Activated T-cell treated with anti-CD3 and anti-CD28 coated beads, Interleukin-2, amount 50 U/mL, for 24 hours (primary cell): ENCODE measurements around the gene KIN.
"Not testable (repeated sequence)": the region's sequence is repeated elsewhere in the genome, so short reads cannot be mapped to it uniquely, and the experiment has no call there.

ENCODE experiments used
- DNase-seq: peaks from one replicate; pipeline ENCODE4 v3.0.0-alpha.2; 2020
- H3K27ac Mint-ChIP-seq: 2 replicates; pipeline ENCODE4 v1.8.0; 2020; ENCODE audit warnings: mild to moderate bottlenecking, mixed read lengths
- H3K27me3 Mint-ChIP-seq: 2 replicates; pipeline ENCODE4 v1.8.0; 2020; ENCODE audit warnings: mixed read lengths
- H3K36me3 Mint-ChIP-seq: 2 replicates; pipeline ENCODE4 v1.8.0; 2020; ENCODE audit warnings: low read depth, mixed read lengths
- H3K4me1 Mint-ChIP-seq: 2 replicates; pipeline ENCODE4 v1.8.0; 2020; ENCODE audit warnings: low read depth, mixed read lengths
- H3K4me3 Mint-ChIP-seq: 2 replicates; pipeline ENCODE4 v1.8.0; 2020; ENCODE audit warnings: mild to moderate bottlenecking, moderate library complexity, mixed read lengths
- H3K9me3 Mint-ChIP-seq: 2 replicates; pipeline ENCODE4 v1.8.0; 2020; ENCODE audit warnings: mixed read lengths

The KIN gene

GRCh38 chr10:7810443-7810842 lies 22.6 kb upstream of the KIN start:
- no peaks in the 10 kb centered on the region for H3K27me3 Mint-ChIP-seq
- no peak overlapping the region for H3K4me3 Mint-ChIP-seq
- no peaks in the 10 kb centered on the region for H3K4me1 Mint-ChIP-seq
- no peak overlapping the region for H3K27ac Mint-ChIP-seq
- no peak for DNase-seq
- H3K9me3 Mint-ChIP-seq: no peaks in the 10 kb centered on the region
- peaks cover 32% of the 10 kb centered on the region for H3K36me3 Mint-ChIP-seq

GRCh38 chr10:7808686-7809267 lies 21.0 kb upstream of the KIN start:
- no peak overlapping the region for H3K27ac Mint-ChIP-seq
- no peak overlapping the region for H3K4me3 Mint-ChIP-seq
- no peak for DNase-seq
- no peaks in the 10 kb centered on the region for H3K27me3 Mint-ChIP-seq
- peaks cover 49% of the 10 kb centered on the region for H3K36me3 Mint-ChIP-seq
- H3K4me1 Mint-ChIP-seq: no peaks in the 10 kb centered on the region
- H3K9me3 Mint-ChIP-seq: no peaks in the 10 kb centered on the region

GRCh38 chr10:7804741-7805140 lies 16.9 kb upstream of the KIN start:
- H3K4me1 Mint-ChIP-seq: no peaks in the 10 kb centered on the region
- no peaks in the 10 kb centered on the region for H3K27me3 Mint-ChIP-seq
- peak overlapping the region; percentile 44 for H3K27ac Mint-ChIP-seq
- H3K36me3 Mint-ChIP-seq: peaks cover 86% of the 10 kb centered on the region
- H3K9me3 Mint-ChIP-seq: no peaks in the 10 kb centered on the region
- H3K4me3 Mint-ChIP-seq: no peak overlapping the region
- DNase-seq: no peak

- H3K27me3 Mint-ChIP-seq: no peaks in the 10 kb centered on the region
- no peaks in the 10 kb centered on the region for H3K4me1 Mint-ChIP-seq
- H3K4me3 Mint-ChIP-seq: no peak overlapping the region
- H3K36me3 Mint-ChIP-seq: peaks cover 87% of the 10 kb centered on the region
- H3K9me3 Mint-ChIP-seq: no peaks in the 10 kb centered on the region
- H3K27ac Mint-ChIP-seq: peak overlapping the region; percentile 44
- no peak for DNase-seq
These were observed 16.4 kb upstream of the KIN start for GRCh38 chr10:7804216-7804615.

- H3K9me3 Mint-ChIP-seq: no peaks in the 10 kb centered on the region
- no peak overlapping the region for H3K4me3 Mint-ChIP-seq
- H3K27ac Mint-ChIP-seq: peak overlapping the region; percentile 2
- peaks cover 94% of the 10 kb centered on the region for H3K36me3 Mint-ChIP-seq
- H3K4me1 Mint-ChIP-seq: peaks cover 2% of the 10 kb centered on the region
- DNase-seq: no peak
- H3K27me3 Mint-ChIP-seq: no peaks in the 10 kb centered on the region
These were observed 14.8 kb upstream of the KIN start for GRCh38 chr10:7802606-7803005.

- Mint-ChIP-seq H3K36me3 (peaks cover 91% of the 10 kb centered on the region), H3K4me1 (peaks cover 42% of the 10 kb centered on the region), H3K27me3 (no peaks in the 10 kb centered on the region), H3K27ac (peak overlapping the region; percentile 80), H3K4me3 (no peak overlapping the region), H3K9me3 (no peaks in the 10 kb centered on the region)
- no peak for DNase-seq
These were observed 9.8 kb upstream of the KIN start for GRCh38 chr10:7797582-7797981.

GRCh38 chr10:7795605-7796004 lies 7.8 kb upstream of the KIN start:
- H3K36me3 Mint-ChIP-seq: peaks cover 92% of the 10 kb centered on the region
- DNase-seq: no peak
- H3K27me3 Mint-ChIP-seq: no peaks in the 10 kb centered on the region
- no peaks in the 10 kb centered on the region for H3K9me3 Mint-ChIP-seq
- peaks cover 61% of the 10 kb centered on the region for H3K4me1 Mint-ChIP-seq
- no peak overlapping the region for H3K4me3 Mint-ChIP-seq
- peak overlapping the region; percentile 38 for H3K27ac Mint-ChIP-seq

- Mint-ChIP-seq H3K4me1 (peaks cover 69% of the 10 kb centered on the region), H3K9me3 (no peaks in the 10 kb centered on the region), H3K4me3 (no peak overlapping the region), H3K27me3 (no peaks in the 10 kb centered on the region), H3K27ac (no peak overlapping the region), H3K36me3 (peaks cover 90% of the 10 kb centered on the region)
- no peak for DNase-seq
These were observed 6.6 kb upstream of the KIN start for GRCh38 chr10:7794251-7795026.

- peak overlapping the region; percentile 3 for H3K27ac Mint-ChIP-seq
- no peak overlapping the region for H3K4me3 Mint-ChIP-seq
- no peaks in the 10 kb centered on the region for H3K9me3 Mint-ChIP-seq
These were observed 4.7 kb upstream of the KIN start for GRCh38 chr10:7792541-7792940.

GRCh38 chr10:7789390-7789789 lies 1.6 kb upstream of the KIN start:
- Mint-ChIP-seq H3K4me3 (no peak overlapping the region), H3K4me1 (peaks cover 57% of the 10 kb centered on the region), H3K27ac (peak overlapping the region; percentile 30), H3K36me3 (peaks cover 62% of the 10 kb centered on the region), H3K27me3 (no peaks in the 10 kb centered on the region), H3K9me3 (no peaks in the 10 kb centered on the region)
- DNase-seq: no peak

More at GRCh38 chr10:7792541-7792940, 4.7 kb upstream of the KIN start:
- peaks cover 80% of the 10 kb centered on the region for H3K36me3 Mint-ChIP-seq
- no peak for DNase-seq
- H3K27me3 Mint-ChIP-seq: no peaks in the 10 kb centered on the region
- peaks cover 68% of the 10 kb centered on the region for H3K4me1 Mint-ChIP-seq

- no peak overlapping the region for H3K4me3 Mint-ChIP-seq
- peaks cover 55% of the 10 kb centered on the region for H3K4me1 Mint-ChIP-seq
These were observed 970 bp upstream of the KIN start for GRCh38 chr10:7788639-7789286.

GRCh38 chr10:7787150-7787856 lies 490 bp downstream of the KIN start:
- Mint-ChIP-seq H3K9me3 (no peaks in the 10 kb centered on the region), H3K27me3 (no peaks in the 10 kb centered on the region), H3K27ac (no peak overlapping the region), H3K4me3 (no peak overlapping the region), H3K36me3 (peaks cover 57% of the 10 kb centered on the region), H3K4me1 (peaks cover 48% of the 10 kb centered on the region)
- no peak for DNase-seq

More at GRCh38 chr10:7788639-7789286, 970 bp upstream of the KIN start:
- Mint-ChIP-seq H3K27ac (no peak overlapping the region), H3K9me3 (no peaks in the 10 kb centered on the region), H3K36me3 (peaks cover 60% of the 10 kb centered on the region), H3K27me3 (no peaks in the 10 kb centered on the region)
- no peak for DNase-seq

GRCh38 chr10:7786430-7786829 lies 1.4 kb downstream of the KIN start:
- Mint-ChIP-seq H3K27me3 (no peaks in the 10 kb centered on the region), H3K4me1 (peaks cover 40% of the 10 kb centered on the region), H3K36me3 (peaks cover 49% of the 10 kb centered on the region), H3K4me3 (no peak overlapping the region), H3K9me3 (no peaks in the 10 kb centered on the region), H3K27ac (peak overlapping the region; percentile 24)
- DNase-seq: no peak

- H3K36me3 Mint-ChIP-seq: peaks cover 64% of the 10 kb centered on the region
- H3K27ac Mint-ChIP-seq, H3K4me3 Mint-ChIP-seq, H3K9me3 Mint-ChIP-seq, H3K27me3 Mint-ChIP-seq, DNase-seq: not testable (repeated sequence)
- H3K4me1 Mint-ChIP-seq: peaks cover 30% of the 10 kb centered on the region
These were observed 5.6 kb downstream of the KIN start for GRCh38 chr10:7782194-7782593.
